Measurements from ENCODE around the gene SFTPA2.
"Not testable (repeated sequence)": the region's sequence is repeated elsewhere in the genome, so short reads cannot be mapped to it uniquely, and the experiment has no call there.

SFTPA2 gene

GRCh38 chr10:79509934-79510508 lies 50.2 kb downstream of the SFTPA2 start:
- not testable (repeated sequence) for DNase-seq

DNA sequence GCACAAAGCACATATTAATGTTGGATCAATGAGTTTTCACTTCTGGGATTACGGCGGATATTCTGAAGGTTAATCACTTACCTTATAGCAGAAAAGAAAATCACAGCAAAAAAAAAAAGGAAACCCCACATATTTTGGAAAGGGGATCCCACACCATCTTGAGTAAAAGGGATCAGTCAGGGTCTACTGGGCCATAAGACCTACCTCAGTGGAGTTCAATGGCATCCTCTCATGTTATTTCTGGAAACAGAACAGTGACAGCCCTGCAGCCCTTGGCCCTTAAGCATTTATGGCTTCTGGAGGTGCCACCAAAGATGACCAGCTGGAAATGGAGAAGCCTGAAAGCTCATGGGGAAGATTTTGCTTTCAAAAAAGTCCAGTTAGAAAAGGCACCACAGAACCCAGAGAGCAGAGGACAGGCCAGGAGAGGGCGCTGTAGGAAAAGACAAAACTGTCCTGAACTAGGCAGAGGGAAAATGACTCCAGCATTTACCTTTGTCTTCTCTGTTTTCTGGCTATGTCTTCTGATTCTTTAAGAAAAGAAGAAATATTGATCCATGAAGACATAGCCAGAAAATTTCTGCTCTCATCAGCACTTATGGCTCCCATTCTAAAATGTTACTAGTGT lies 50.8 kb downstream of the SFTPA2 start:
- DNase-seq: not testable (repeated sequence)

DNA sequence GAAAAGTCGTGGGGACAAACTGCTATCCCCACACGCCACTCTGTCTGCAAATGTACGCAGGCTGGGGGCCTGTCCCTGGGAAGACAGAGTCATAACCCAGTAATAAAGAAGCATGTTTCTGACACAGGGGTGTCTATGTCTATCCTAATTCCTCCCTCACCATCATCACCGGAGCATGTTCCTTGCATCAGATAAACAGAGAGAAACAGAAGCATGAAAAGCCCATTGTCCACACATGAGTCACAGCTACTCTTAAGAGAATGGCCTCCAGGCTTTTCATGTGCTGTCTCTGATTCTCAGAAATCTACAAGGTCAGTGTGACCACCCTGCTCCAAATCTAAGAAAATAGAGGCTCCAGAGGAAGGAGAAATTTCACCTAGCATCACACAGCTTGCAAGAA lies 52.0 kb downstream of the SFTPA2 start:
- not testable (repeated sequence) for DNase-seq

DNA sequence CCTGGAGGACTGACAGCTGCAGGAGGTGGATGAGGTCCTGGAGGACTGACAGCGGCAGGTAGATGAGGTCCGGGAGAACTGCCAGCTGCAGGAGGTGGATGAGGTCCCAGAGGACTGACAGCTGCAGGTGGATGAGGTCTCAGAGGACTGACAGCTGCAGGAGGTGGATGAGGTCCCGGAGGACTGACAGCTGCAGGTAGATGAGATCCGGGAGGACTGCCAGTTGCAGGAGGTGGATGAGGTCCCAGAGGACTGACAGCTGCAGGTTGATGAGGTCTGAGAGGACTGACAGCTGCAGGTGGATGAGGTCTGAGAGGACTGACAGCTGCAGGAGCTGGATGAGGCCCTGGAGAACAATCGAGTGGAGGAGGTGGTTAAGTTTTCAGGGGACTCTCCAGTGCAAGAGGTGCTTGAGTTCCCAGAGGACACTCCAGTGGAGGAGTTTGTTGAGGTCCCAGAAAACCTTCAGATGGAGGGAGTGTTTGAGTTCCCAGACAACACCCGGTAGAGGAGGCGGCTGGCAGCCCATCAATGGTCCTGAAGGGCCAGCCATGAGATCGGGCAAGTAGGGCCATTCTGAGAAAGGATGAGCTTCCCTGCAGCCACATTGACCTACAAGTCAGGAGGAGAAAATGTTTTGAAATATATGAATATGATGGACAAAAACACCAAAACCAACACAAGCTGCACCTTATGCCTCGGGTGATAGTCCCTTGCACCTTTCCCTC lies 52.6 kb downstream of the SFTPA2 start:
- no peak for DNase-seq
